ENCODE measurements around the gene SOD1.

GRCh38 chr21:31688603-31689368 lies 29.3 kb downstream of the SOD1 start:
- TF ChIP-seq CTCF (IDR thresholded peaks at IDR 0.05; ENCODE audit: insufficient read depth, low read depth, low read length), result no peak
- no peak for TF ChIP-seq EZH2 (IDR thresholded peaks at IDR 0.05; ENCODE audit: insufficient read depth, low read length)

Data from astrocyte (in vitro differentiated cells and primary cell).